ENCODE data around the gene CYTH2. TPM values are rescaled to one million over a fixed set of nuclear protein-coding genes. Genes with fewer than 3 reads are reported as not detected.

Gene CYTH2
- total RNA-seq, 2 donors from 2014 or later: 50.6 to 79.4 TPM

DNA sequence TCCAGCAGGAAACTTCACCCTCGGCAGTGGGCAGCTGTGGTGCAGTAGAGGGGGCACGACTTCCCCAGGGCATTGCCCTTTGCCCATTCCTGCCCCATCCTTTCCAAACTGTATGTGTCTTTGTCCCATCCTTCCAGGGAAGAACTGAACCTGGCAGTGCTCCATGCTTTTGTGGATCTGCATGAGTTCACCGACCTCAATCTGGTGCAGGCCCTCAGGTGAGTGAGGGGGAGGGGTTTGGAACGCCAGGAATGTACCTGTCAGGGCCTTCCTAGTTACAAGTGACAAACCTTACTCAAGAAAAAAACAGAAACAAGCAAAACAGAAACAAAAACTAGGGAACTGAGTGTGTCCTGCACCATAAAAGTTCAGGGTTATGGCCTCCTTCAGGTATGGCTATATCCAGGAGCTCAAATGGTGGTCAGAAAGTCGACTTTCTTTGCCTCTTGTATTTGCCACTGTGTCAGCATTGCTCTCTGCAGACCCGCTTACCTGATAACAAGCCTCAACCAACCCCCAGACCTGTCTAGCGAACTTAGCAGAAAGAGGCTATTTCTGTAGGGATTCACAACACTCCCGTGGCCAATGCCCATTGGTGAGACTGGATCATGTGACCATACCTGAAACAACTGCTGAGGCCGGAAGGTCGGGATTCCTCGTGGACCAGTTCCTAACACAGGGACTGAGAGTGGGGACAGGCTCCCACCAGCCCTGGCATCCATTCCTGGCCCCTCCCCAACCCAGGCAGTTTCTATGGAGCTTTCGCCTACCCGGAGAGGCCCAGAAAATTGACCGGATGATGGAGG is 4.2 kb downstream of the CYTH2 start:
- TF ChIP-seq, protein P1, sequence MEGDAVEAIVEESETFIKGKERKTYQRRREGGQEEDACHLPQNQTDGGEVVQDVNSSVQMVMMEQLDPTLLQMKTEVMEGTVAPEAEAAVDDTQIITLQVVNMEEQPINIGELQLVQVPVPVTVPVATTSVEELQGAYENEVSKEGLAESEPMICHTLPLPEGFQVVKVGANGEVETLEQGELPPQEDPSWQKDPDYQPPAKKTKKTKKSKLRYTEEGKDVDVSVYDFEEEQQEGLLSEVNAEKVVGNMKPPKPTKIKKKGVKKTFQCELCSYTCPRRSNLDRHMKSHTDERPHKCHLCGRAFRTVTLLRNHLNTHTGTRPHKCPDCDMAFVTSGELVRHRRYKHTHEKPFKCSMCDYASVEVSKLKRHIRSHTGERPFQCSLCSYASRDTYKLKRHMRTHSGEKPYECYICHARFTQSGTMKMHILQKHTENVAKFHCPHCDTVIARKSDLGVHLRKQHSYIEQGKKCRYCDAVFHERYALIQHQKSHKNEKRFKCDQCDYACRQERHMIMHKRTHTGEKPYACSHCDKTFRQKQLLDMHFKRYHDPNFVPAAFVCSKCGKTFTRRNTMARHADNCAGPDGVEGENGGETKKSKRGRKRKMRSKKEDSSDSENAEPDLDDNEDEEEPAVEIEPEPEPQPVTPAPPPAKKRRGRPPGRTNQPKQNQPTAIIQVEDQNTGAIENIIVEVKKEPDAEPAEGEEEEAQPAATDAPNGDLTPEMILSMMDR (IDR thresholded peaks at IDR 0.05): no peak
- Histone ChIP-seq H3K36me3 (peaks cover 70% of the 10 kb centered on the region), H3K9me3 (no peaks in the 10 kb centered on the region), H3K4me3 (no peak overlapping the region), H3K4me1 (ENCODE audit: control insufficient read depth in 1 of 2, low read depth in 2 of 2) (peaks cover 6 to 13% of the 10 kb centered on the region in 2 donors), H3K27me3 (replicated peaks; ENCODE audit: insufficient read depth) (no peaks in the 10 kb centered on the region), H3K27ac (no peak overlapping the region)
- ATAC-seq (ENCODE audit: insufficient number of reproducible peaks, low FRiP score, low read depth) (no peak), DNase-seq (ENCODE audit: low spot score) (no peak)

DNA sequence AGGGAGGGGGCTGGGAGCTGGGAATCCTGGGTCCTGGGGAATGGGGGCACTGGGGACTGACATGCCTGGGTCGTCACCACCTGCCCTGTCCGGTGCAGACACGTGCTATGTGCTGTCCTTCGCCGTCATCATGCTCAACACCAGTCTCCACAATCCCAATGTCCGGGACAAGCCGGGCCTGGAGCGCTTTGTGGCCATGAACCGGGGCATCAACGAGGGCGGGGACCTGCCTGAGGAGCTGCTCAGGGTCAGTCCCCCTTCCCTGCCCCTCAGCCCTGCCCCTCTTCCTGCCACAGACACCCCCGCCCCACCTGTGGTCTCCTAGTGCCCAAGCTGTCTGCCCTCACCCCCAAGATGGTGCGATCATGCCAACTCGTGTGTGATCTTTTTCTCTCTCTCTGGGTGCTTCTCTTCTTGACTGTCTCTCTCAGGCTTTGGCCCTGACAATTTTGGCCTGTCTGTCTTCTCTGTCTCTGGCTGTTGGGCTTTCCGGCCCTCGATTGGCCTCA is 5.0 kb downstream of the CYTH2 start:
- Histone ChIP-seq H3K27ac (no peak overlapping the region), H3K4me3 (no peak overlapping the region), H3K4me1 (ENCODE audit: control insufficient read depth in 1 of 2, low read depth in 2 of 2) (peaks cover 6 to 11% of the 10 kb centered on the region in 2 donors), H3K9me3 (no peaks in the 10 kb centered on the region), H3K36me3 (peaks cover 72% of the 10 kb centered on the region), H3K27me3 (replicated peaks; ENCODE audit: insufficient read depth) (no peaks in the 10 kb centered on the region)
- TF ChIP-seq, protein P1 (IDR thresholded peaks at IDR 0.05): no peak
- no peak for DNase-seq (ENCODE audit: low spot score)
- no peak for ATAC-seq (ENCODE audit: insufficient number of reproducible peaks, low FRiP score, low read depth)

DNA sequence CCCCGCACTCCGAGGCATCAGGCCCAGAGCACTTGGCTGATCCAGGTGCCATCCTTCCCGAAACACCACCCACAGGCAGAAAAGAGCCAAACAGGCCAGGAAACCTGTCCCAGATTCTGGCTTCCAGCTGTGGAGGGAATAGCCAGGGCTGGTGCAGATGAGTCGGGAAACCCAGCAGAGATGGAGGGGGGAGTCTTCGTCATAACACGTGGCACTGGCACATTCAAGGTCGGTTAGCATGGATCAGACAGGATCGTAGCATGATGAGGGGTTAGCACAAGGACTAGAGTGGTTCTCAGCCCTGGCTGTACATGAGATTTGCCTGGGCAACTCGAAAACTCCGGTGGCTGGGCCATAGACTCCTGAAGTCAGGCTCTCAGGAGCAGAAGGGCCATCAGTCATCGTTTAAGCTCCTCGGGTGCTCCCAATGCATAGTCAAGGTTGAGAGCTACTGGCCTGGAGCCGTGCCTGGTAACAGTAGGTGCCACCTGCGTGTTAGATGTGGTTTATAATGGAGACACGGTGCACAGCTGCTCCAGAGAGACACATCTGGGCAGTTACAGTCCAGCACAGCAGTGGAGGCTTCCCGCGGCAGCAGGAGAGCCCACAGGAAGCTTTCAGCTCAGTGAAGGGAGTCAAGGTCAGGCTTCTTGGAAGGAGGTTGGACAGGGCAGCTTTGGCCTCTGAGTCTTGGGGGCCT is 6.3 kb downstream of the CYTH2 start:
- peaks cover 67% of the 10 kb centered on the region for H3K36me3 ChIP-seq
- TF ChIP-seq, protein P1 (IDR thresholded peaks at IDR 0.05): no peak
- no peaks in the 10 kb centered on the region for H3K27me3 ChIP-seq (replicated peaks; ENCODE audit: insufficient read depth)
- H3K9me3 ChIP-seq: no peaks in the 10 kb centered on the region
- peaks cover 0 to 4% of the 10 kb centered on the region in 2 donors for H3K4me1 ChIP-seq (ENCODE audit: control insufficient read depth in 1 of 2, low read depth in 2 of 2)
- no peak overlapping the region for H3K4me3 ChIP-seq
- ATAC-seq (ENCODE audit: insufficient number of reproducible peaks, low FRiP score, low read depth) (no peak), DNase-seq (ENCODE audit: low spot score) (no peak)
- H3K27ac ChIP-seq: no peak overlapping the region

DNA sequence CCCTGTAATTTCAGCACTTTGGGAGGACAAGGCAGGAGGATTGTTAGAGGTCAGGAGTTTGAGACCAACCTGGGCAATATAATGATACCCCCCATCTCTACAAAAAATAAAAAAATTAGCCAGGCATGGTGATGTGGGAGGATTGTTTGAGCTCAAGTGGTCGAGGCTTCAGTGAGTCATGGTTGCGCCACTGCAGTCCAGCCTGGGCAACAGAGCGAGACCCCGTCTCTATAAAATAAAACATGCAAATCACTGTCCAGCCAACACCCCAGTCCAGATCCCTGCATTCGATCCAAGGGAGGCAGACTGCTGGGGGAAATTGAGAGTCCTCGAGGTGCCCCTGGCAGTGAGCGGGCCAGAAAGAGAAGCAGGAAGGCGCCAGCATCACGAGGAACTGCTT is 7.0 kb downstream of the CYTH2 start:
- Histone ChIP-seq H3K9me3 (no peaks in the 10 kb centered on the region), H3K36me3 (peaks cover 61% of the 10 kb centered on the region), H3K4me1 (ENCODE audit: control insufficient read depth in 1 of 2, low read depth in 2 of 2) (peaks cover 3 to 5% of the 10 kb centered on the region in 2 donors), H3K27me3 (replicated peaks; ENCODE audit: insufficient read depth) (no peaks in the 10 kb centered on the region), H3K4me3 (no peak overlapping the region), H3K27ac (no peak overlapping the region)
- TF ChIP-seq, protein P1 (IDR thresholded peaks at IDR 0.05): no peak
- no peak for DNase-seq (ENCODE audit: low spot score)
- ATAC-seq (ENCODE audit: insufficient number of reproducible peaks, low FRiP score, low read depth): no peak

DNA sequence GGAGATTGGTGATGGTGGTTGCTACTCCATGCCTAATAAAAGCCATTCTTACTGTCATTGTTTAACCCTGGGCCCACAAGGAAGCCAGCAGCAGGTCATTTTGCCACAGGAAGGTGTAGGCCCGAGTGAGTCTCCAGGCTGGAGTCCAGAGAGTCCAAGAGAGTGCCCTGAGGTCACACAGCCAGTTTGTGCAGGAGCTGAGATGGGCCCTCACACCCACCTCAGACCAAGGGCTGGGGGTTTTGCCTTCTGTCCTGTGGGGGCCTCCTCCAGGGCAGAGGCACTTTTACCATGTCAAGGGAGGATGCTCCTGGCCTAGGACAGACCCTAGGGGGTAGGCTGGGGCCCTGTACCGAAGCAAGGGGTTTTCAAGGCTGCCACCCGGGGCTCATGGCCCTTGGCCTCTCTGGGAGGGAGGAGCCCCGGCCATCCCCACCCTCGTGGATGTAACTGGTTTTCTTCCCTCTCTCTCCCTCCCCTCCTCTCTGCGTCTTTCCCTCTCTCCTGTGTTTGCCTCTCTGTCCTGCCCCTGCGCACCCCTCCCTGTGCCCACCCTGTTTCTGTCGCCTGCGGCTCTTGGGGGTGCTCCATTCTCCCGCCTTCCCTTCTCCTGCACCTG is 8.0 kb downstream of the CYTH2 start:
- Histone ChIP-seq H3K36me3 (peaks cover 51% of the 10 kb centered on the region), H3K9me3 (no peaks in the 10 kb centered on the region), H3K27ac (no peak overlapping the region), H3K27me3 (replicated peaks; ENCODE audit: insufficient read depth) (no peaks in the 10 kb centered on the region), H3K4me3 (no peak overlapping the region), H3K4me1 (ENCODE audit: control insufficient read depth in 1 of 2, low read depth in 2 of 2) (peaks cover 5 to 15% of the 10 kb centered on the region in 2 donors)
- DNase-seq (ENCODE audit: low spot score) (no peak), ATAC-seq (ENCODE audit: insufficient number of reproducible peaks, low FRiP score, low read depth) (no peak)
- TF ChIP-seq, protein P1 (IDR thresholded peaks at IDR 0.05): no peak

All from thoracic aorta (tissue), 2 donors.